COLO668 (cell line): ENCODE results near the gene CTAG1A.
A peak's percentile ranks its signal among the peaks of the same experiment; 100 is the strongest.
"Not testable (repeated sequence)": the region's sequence is repeated elsewhere in the genome, so short reads cannot be mapped to it uniquely, and the experiment has no call there.

Experiments
- DNase-seq: peaks from one replicate; lab custom pipeline; 2025; ENCODE audit not compliant: unreplicated experiment; lab: John Stamatoyannopoulos, UW

Gene CTAG1A

GRCh38 chrX:154584585-154585183 is at the start of gene CTAG1A:
CTAG1A (plus strand) TSS chrX:154585133; CDS start chrX:154585207, 74 bp downstream.
- DNase-seq = not testable (repeated sequence)

DNA sequence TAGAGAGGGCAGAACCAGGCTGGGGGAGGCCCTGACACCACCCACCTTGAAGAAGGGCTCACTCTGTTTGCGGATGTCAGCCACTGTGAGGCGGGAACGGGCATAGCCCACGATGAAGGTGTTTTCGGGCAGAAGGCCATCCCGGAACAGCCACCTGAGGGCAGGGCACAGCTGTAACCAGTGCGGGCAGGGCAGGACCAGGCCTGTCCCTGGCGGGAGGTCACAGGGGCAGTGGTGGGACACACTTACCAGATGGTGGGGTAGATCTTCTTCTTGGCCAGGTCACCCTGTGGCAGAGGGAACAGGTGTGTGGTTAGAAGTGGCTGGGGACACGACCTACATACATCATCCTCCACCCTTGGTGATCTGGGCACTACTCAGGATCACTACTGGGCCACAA is 49.0 kb upstream of the CTAG1A start:
- DNase-seq = no peak

DNA sequence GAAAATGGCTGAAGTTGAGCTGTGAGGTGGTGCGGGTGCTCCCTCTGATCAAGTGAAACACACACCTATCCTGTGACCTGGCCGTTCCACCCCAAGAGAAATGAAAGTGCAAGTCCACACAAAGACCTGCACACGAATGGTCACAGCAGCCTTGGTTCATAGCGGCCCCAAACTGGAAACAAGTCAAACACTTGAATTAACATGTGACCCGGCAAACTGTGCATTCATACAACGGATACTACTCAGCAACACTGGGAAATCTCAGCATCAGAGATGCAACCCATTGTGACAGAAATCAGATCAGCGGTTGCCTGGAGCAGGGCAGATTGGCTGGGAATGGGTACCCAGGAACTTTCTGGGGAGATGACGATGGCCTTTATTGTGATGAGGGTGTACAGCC is 45.9 kb upstream of the CTAG1A start:
- no peak for DNase-seq

GRCh38 chrX:154540365-154540764 is 44.6 kb upstream of the CTAG1A start:
- not testable (repeated sequence) for DNase-seq

GRCh38 chrX:154540897-154541535 is 43.9 kb upstream of the CTAG1A start:
- DNase-seq = peak; percentile 25

- no peak for DNase-seq
These were observed 43.4 kb upstream of the CTAG1A start for GRCh38 chrX:154541589-154541895.

- peak; percentile 46 for DNase-seq
These were observed 42.8 kb upstream of the CTAG1A start for GRCh38 chrX:154541896-154542722.

- peak; percentile 55 for DNase-seq
These were observed 42.1 kb upstream of the CTAG1A start for GRCh38 chrX:154542723-154543424.

- DNase-seq = peak; percentile 22
These were observed 39.2 kb upstream of the CTAG1A start for GRCh38 chrX:154545673-154546274.

DNA sequence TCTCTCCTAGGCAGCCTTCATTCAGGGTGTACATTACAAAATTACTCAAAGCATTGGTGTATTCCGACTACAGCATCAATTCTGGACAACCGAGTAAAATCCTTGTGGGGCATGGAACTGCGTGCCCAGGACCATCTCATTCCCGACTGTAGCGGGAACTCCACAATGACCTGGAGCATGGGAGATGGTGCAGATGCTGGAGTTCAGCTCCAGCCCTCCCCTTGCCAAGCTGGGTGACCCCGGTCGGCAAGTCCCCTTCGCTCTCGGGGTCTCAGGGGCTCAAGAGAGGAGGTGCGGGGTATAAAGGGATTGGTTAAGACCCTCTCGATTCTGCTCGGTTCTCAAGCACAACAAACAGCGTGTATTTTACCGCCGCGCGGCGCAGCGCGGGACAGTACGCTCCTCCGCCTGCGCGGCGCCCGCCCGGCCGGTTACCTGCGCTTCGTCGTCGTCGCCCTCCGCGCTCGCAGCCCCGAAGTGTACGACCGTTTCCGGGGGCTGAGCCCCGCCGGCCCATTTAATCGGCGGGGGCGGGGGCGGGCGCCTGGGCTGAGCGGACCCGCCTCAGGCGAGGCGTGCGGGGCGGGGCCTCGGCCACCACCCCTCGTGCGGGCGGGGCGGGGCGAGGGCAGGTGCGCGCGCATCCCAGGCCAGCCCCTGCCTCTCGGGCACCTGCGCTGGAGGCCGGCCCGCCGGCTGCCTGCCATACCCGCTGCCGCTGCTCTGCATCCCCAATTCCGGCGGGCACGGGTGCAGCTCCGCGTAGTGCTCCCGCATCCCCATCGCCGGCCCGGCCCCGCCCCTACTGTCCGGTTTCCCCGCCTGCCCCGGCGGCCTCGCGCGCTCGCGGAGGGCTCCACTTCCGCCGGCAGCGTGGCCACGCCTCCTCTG is 38.3 kb upstream of the CTAG1A start, which contains the start of gene G6PD:
TSS of gene G6PD (minus strand) at position 493 of the 891 bp plus-strand sequence. CDS start 691 bp downstream, outside the sequence.
- DNase-seq = peak; percentile 91

GRCh38 chrX:154547245-154548027 is 37.5 kb upstream of the CTAG1A start, which contains the start of gene IKBKG:
IKBKG (plus strand) TSS chrX:154547620; CDS start chrX:154552003, 4,383 bp downstream.
- peak; percentile 95 for DNase-seq

DNA sequence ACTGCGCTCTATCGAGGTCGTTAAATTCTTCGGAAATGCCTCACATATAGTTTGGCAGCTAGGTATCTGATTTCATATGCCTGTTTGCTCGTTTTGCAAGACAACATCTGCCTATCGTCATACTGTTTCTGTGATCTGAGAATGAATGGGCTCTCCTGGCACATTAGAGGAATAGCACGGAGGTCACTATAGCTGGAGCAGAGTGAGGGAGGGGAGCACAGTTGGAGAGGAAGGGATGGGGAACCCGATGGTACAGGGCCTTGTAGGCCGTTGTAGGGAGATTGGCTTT is 37.0 kb upstream of the CTAG1A start:
- DNase-seq = no peak

- no peak for DNase-seq
These were observed 35.2 kb upstream of the CTAG1A start for GRCh38 chrX:154549766-154550165.

DNA sequence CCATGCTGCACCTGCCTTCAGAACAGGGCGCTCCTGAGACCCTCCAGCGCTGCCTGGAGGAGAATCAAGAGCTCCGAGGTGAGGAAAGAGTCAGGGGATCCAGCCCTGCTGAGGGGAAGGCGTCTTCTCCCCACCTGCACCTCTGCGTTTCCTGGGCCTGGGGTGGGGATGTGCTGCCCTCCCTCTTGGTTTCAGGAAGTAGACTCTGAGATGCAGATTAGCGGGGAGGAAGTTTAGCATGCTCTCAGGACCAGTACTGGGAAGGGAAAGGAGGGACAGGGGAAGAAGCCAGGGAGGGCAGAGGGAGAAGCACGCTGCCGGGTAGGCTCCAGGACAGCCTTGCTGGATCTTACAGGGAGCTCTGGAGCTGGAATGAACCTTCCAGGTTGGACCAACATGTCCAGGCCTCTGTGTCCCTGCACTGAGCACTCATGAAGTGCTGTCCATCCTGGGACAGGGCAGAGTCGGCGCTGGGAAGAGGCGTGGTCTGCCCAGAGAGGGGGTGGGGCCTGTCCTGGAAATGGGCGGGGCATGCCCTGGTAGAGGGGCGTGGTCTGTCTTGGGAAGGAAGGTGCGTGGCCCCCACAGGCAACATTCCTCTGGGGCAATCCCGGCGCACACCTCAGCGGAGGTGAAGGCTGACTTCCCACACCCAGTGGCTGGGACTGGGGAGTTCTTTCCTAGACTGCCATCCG is 32.7 kb upstream of the CTAG1A start:
- DNase-seq = not testable (repeated sequence)

GRCh38 chrX:154558060-154558690 is 26.8 kb upstream of the CTAG1A start:
- not testable (repeated sequence) for DNase-seq

- not testable (repeated sequence) for DNase-seq
These were observed 26.0 kb upstream of the CTAG1A start for GRCh38 chrX:154558896-154559295.

DNA sequence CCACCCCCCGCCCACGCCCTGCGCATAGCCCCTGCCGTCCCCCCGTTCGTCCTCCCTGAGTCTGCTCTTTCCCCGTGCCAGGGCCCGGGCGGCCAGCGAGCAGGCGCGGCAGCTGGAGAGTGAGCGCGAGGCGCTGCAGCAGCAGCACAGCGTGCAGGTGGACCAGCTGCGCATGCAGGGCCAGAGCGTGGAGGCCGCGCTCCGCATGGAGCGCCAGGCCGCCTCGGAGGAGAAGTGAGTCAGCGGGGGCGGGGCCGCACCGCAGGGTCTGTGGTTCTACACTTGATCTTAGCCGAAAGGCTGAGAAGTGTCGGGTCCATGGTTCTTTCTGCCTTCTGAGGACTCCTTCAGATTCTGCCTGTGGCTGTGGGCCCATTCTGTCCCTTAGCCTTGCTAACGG is 24.6 kb upstream of the CTAG1A start:
- DNase-seq = not testable (repeated sequence)

- not testable (repeated sequence) for DNase-seq
These were observed 22.6 kb upstream of the CTAG1A start for GRCh38 chrX:154562295-154562694.
